ENCODE data around the gene ITCH.

DNA sequence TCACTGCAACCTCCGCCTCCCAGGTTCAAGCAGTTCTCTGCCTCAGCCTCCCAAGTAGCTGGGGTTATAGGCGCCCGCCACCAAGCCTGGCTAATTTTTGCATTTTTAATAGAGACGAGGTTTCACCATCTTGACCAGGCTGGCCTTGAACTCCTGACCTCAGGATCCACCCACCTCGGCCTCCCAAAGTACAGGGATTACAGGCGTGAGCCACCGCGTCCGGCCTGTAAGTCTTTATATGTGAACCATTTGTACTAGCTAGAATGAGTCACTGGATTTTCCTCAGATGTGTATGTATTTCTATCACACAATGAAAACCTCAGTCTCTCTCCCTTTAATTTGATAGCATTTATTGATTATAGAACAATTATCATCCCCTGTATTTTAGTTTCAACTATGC, 34.0 kb downstream of the ITCH start:
- TF ChIP-seq, protein P1, sequence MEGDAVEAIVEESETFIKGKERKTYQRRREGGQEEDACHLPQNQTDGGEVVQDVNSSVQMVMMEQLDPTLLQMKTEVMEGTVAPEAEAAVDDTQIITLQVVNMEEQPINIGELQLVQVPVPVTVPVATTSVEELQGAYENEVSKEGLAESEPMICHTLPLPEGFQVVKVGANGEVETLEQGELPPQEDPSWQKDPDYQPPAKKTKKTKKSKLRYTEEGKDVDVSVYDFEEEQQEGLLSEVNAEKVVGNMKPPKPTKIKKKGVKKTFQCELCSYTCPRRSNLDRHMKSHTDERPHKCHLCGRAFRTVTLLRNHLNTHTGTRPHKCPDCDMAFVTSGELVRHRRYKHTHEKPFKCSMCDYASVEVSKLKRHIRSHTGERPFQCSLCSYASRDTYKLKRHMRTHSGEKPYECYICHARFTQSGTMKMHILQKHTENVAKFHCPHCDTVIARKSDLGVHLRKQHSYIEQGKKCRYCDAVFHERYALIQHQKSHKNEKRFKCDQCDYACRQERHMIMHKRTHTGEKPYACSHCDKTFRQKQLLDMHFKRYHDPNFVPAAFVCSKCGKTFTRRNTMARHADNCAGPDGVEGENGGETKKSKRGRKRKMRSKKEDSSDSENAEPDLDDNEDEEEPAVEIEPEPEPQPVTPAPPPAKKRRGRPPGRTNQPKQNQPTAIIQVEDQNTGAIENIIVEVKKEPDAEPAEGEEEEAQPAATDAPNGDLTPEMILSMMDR (IDR thresholded peaks at IDR 0.05; ENCODE audit: insufficient read depth, low read length, poor library complexity, severe bottlenecking), result no peak
- no peak for TF ChIP-seq EZH2phosphoT487 (conservative IDR thresholded peaks at IDR 0.05; ENCODE audit: low read length)
